Panc1 (cell line): ENCODE measurements around the gene MYO1B.

ENCODE experiments used
- CTCF ChIP-seq: fragments of 450-650 bp; IDR thresholded peaks from 2 replicates; pipeline ENCODE4 v1.5.1; 2017; ENCODE audit warnings: mild to moderate bottlenecking
- POLR2AphosphoS5 ChIP-seq: IDR thresholded peaks from 2 replicates; pipeline ENCODE4 v1.6.1; 2012; ENCODE audit warnings: mild to moderate bottlenecking, low read depth, low read length, moderate library complexity
- REST ChIP-seq, 2 experiments: IDR thresholded peaks; 2 replicates each; pipeline ENCODE4 v1.6.1; 2011 to 2012; ENCODE audit warnings: low read depth in 2 of 2, control low read depth in 1 of 2, low read length in 1 of 2, mild to moderate bottlenecking in 1 of 2, moderate library complexity in 1 of 2; ENCODE audit not compliant: insufficient read depth in 1 of 2
- SIN3A ChIP-seq: IDR thresholded peaks from 2 replicates; pipeline ENCODE4 v1.6.1; 2012; ENCODE audit warnings: low read depth, mild to moderate bottlenecking, low read length, moderate library complexity, borderline replicate concordance; ENCODE audit not compliant: insufficient read depth

GRCh38 chr2:191226196-191226595 is 19.0 kb upstream of the MYO1B start:
- TF ChIP-seq POLR2AphosphoS5 (no peak), SIN3A (no peak), REST (IDR thresholded peaks at IDR 0.05; ENCODE audit: insufficient read depth in 1 of 2, low read depth in 2 of 2, low read length in 1 of 2) (no peak), CTCF (no peak)
